Skin of body (tissue), 2 donors: ENCODE measurements around the gene COL18A1. TPM values are rescaled to one million over a fixed set of nuclear protein-coding genes. Genes with fewer than 3 reads are reported as not detected.

Source experiments
- DNase-seq: peaks from one replicate; lab custom pipeline; 2025; lab: John Stamatoyannopoulos, UW
- total RNA-seq: library from RNA; depleted of rRNA; stranded (reverse); fragments of >200 nt; gene quantifications from one replicate; pipeline ENCODE4 v1.2.3, GENCODE V29; 2014

The COL18A1 gene
- total RNA-seq, 1 donor from 2014 or later: 60.9 TPM

DNA sequence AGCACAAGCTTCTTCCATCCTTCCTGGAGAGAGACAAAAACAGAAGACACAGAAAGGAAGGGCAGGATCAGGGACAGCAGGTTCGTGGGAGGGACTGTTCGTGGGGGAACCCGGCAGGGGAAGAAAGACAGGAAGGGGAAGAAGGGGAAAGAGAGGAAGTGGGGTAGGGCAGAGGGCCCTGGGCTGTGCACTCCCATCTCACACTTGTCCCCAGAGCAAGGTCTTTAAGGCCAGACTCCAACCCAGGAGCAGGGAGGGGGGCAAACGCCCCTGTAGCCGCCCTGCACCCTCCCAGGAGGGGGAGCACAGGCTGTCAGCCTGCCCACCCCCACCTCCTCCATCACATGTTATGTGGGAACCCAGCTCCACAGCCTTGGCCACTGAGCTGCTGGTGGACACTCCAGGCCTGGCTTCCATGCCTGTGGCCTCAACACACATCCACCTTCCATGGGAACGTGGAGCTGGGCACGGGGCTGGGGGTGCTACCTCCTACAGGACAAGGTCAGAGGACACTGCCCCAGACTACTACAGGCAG is 127.9 kb downstream of the COL18A1 start:
- no peak for DNase-seq

DNA sequence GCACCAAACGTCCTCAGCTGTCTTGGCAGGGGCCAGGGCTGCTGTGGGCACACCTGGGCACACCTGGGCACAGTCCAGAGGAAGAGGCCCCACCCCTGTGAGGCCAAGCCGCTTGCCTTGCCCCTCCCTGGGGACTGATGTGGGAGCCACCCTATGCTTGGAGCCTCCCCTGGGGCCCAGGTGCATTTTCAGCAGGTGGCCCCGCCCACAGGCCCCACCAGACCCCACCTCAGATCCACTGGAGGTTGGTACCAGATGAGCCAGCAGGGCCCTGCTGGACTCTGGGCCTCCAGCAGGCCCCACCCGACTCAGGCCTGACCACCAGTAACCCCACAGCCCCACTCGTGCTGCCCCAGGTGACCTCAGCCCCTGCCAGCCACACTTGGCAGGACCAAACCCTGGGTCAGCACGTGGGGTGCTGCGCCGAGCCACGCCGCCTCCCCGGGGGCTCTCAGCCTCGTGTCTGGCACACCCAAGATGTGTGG is 128.4 kb downstream of the COL18A1 start:
- no peak for DNase-seq

DNA sequence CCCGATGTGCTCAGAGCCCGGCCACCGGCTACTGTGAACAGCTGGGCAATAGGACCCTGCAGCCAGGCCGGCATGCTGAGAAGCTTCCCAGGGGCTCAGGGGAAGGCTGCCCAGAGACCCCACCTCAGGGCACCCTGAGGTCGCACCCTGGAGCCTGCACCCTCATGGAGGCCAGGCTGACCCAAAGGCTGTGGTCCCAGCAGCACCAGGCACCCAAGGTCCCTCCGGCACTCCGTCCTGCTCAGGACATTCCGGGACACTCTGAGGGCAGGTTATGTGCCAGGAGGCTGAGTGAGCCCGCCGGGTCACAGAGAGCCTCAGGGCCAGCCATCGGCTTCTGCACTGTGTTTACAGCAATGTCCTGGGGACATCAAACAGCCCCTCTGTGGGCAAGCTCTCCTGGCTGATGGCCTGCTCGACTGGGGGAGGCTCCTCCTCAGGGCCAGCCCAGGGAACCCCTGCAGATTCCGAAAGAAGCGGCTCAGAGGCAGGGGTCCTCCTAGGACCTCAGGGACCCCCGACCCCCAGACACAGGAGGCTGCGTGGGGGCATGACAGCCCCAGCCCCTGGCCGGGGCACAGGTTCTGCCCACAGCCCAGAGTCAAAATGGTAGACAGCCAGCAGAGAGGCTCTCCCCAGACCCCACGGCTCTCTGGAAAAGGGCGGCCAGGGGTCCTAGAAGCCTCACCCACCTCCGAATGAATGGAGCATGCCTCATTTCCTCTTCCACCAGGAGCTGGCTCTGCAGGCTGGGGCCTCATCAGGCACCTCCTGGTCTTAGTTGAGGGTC is 129.1 kb downstream of the COL18A1 start:
- no peak for DNase-seq

DNA sequence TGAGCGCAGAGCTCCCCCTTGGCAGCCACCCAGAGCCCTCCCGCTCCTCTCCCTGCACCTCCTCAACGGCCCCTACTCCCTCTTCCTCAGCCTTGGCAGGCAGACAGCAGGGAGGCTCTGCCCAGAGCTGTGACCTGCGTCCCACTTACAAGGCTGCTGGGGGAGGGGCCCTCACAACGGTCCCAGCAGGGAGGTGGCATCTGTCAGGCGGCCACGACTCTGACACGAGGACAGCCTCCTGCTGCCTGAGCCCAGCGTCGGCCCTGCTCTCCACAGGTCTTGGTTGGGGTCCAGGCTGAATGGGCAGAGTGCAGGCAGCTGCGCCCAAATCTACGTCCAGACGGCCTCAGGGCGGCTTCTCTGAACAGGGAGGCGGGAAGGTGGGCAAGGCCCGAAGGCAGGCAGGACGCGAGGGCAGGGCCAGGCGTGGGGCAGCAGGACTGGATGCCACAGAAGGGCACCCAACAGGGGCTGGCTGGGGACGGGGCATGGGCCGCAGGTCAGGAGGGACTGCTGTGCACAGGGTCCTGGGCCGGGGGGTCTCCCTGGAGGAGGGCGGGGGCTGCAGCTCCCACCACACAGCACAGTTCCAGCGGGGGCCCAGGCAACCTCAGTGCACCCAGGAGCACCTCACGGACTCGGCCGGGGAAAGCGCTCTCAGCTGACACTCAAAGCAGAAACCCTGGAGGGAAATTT is 129.8 kb downstream of the COL18A1 start:
- DNase-seq: peak; percentile 23

DNA sequence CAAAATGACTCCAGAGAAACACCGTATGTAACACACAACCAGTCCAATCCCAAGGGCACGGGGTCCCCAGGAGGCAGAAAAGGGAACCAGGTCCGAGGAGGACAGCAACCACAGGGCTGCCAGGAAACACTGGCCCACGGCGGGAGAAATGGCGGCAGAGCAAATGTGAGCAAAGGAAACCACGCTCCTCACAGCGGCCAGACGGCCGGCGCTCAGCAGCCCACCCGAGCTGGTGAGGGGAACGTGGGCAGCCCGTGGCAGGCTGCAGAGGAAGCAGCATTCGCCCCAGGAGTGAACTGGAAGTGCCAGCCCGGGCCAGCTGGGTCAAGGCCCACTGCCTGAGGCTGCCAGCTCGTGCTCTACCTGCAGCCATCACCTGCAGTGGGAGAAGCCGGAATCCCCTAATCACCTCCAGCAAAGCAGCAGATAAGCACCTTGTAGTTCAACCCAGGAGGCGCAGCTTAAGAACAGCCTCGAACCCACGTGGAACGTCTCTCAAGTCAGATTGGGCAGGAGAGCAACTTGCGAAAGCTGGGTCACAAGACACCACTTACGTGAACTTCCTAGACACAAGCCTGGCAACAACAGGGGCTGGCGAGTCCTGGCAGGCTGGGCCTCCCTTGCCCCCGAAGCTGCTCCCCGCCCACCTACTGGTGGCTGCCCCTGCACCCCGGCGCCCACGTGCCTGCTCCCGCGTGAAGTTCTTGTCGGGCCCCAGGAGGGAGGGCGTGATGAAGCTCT is 130.5 kb downstream of the COL18A1 start:
- DNase-seq: no peak

DNA sequence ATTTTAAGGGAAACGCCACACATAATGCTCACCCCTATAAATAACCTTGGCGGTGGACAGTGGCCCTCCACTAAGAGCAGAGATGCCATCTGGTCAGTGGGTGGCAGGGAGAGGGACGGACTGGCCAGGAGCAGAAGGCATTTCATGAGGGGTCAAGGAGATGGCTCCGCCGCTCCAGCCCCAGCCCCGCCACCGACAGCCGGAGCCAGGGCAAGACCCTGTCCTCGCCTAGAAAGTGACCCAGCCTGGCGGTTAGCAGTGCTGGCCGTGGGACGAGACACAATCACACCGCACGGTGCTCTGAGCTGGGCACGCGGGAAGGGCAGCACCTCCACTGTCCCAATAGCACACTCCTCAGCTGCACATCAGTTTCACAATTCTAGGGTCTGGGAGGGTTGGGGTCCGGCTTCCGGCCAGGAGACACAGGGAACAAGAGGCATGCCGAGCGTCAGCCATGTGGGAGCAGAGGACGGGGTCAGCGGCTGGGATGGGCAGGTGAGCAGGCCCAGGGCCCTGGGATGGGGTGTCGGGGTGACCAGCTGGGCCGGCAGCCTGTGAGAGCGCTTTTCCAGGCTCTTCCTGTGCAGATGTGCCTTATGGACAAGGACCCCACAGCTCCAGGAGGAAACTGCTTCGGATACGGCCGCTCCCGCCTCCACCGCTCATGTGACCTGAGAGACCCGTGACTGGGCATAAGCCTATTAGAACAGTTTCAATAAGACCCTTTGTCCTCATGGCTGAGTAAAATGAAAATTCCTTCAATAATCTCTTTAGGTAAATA is 131.5 kb downstream of the COL18A1 start:
- DNase-seq: no peak

DNA sequence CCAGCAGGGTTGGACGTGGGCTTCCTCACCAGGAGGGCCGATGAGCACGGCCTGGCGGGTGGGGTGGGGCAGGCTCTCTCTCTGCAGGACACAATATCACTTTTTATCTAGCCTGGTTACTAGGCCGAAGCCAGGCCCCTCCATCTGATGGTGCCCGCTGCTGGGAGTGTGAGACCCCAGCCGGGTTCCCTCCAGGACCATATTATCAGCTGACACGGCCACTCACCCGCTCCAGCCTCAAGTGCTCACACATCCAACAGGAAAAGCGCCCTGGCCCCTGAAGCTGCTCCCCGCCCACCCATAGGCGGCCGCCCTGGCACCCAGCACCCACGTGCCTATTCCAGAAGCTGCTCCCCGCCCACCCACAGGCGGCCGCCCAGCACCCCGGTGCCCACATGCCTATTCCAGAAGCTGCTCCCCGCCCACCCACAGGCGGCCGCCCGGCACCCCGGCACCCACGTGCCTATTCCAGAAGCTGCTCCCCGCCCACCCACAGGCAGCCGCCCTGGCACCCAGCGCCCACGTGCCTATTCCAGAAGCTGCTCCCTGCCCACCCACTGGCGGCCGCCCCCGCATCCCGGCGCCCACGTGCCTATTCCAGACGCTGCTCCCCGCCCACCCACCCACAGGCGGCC is 132.3 kb downstream of the COL18A1 start:
- DNase-seq: no peak

DNA sequence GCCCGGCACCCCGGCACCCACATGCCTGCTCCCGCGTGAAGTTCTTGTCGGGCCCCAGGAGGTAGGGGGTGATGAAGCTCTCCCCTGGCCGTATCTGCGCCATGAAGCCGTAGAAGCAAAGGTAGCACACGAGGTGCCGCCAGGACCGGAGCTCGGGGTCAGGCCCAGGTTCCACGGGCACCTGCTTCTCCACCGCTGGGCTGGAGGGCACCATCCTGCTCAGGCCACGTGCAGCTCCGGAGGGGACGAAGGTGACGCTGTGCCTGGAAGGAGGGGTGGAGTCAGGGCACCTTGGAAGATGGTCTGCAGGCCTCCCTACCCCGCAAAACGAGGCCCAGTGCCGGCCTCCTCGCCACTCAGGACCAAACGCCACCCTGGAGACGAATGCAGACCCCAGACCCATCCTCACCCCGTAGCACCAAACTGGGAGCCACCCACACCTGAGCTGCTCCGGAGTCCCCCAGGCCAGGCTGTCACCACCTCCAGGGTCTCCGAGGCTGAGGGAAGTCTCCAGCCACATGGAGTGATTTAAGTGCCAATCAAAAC is 132.9 kb downstream of the COL18A1 start:
- DNase-seq: no peak

DNA sequence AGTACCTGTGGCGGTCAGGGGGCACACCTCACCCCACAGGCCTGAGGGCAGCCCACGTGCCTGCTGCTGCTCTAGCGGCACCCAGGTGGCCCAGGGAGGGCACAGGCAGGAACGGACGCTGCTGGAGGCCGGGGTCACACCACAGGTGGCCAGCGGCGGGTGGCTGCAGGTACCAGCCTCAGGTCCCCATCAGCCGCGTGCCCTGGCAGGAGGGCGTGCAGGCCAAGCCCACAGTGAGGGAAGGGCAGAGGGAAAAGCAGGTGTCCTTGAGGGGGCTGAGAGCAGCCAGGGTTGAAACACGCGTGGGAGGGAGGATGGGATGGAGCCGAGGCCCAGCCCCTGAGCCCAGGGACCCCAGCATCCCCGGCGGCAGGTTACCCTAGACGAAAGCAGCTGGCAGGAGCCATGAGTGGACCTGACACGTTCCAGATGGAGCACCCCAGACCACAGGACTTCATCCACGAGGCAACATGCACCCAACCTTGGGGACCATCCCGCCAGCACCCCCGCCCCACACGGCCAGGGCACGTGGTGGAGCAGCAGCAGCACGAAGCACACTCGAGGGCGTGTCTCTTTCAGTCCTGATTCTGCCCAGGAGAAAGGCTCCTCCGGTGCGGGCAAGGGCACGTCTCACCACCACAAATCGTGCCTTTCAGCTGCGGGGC is 133.5 kb downstream of the COL18A1 start:
- no peak for DNase-seq

DNA sequence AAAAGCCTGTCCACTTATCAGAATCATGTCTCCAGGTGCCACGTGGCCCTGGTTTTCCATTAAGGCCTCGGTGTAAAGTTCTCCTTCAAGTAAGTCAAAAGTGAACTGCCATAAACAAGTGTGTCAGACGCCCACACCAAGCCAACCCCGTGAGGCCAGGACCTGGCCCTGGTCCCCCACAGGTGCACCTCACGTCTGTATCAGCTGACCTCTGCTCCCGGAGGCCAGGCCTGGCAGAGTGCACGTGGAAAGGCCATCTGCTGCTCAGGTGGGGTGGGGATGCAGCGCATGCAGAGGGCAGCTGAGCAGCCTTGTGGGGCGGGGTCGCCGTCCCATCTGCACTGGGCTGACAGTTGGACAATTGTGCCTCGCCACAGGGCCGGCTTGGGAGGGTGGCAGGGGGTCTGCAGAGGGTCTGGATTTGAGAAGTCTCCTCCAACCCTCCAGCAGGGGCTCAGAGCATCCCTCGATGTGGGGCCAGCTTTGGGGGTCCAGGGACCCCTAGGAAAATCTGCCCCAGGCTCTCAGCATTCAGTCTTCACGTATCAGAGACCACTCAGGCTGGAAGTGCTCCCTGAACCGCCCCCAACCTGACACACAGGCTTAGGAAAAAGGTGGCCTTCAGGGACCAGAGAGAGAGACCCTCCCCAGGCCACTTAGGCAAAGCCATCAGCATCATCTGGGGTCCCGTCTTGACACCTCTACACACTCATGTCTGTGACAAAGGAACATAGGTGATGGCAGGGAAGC is 134.3 kb downstream of the COL18A1 start:
- DNase-seq: no peak

DNA sequence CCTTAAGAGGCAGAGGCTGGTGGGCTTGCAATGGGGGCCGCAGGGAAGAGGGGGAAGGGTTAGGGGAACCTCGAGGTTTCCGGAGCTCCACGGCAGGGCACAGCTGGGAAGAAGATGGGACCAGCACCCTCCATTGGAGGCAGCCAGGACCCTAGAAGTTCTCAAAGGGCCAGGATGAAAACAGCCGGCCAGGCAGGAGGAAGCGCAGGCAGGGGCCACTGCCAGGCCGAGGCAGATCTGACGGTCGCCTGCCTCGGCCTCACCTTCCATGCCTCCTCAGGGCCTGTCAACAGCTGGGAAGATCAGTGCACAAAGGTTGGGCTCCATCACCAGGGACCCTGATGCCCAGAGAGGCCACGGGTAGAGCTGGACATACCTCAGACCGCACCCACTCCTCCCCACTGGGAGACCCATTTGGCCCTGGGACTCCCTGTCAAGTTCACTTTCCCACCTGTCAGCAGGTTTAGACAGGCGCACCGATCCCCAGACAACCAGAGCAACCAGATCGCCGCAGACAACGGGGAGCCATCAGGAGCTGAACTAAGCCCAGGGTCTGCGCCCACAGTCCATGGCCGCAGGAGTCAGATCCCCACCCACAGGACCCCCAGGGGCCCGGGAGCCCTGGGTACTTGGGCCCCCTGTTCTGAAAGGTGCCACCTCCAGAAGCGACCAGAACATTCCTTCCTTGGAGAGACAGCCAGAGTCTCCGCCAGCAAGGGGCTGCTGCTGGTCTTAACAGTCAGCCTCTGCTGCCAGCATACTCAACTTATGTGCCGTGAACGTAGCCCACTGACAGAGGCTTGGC is 135.0 kb downstream of the COL18A1 start:
- no peak for DNase-seq

DNA sequence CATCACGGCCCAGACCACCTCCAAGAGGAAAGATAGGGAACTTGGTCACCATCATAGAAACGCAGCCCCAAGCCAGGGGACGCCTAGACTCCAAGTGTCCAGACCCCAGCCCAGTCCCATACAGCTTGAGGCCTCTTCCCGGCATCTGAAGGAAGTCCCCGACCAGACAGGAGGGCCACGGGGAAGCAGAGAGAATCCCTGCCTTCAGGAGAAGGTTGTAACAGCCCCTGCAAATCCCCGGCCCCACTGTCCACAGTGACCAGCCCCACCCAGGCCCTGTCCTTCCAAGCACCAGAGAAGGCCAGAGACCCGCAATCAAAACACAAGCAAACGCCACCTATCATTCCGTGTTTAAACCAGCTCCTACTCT is 135.6 kb downstream of the COL18A1 start:
- no peak for DNase-seq

DNA sequence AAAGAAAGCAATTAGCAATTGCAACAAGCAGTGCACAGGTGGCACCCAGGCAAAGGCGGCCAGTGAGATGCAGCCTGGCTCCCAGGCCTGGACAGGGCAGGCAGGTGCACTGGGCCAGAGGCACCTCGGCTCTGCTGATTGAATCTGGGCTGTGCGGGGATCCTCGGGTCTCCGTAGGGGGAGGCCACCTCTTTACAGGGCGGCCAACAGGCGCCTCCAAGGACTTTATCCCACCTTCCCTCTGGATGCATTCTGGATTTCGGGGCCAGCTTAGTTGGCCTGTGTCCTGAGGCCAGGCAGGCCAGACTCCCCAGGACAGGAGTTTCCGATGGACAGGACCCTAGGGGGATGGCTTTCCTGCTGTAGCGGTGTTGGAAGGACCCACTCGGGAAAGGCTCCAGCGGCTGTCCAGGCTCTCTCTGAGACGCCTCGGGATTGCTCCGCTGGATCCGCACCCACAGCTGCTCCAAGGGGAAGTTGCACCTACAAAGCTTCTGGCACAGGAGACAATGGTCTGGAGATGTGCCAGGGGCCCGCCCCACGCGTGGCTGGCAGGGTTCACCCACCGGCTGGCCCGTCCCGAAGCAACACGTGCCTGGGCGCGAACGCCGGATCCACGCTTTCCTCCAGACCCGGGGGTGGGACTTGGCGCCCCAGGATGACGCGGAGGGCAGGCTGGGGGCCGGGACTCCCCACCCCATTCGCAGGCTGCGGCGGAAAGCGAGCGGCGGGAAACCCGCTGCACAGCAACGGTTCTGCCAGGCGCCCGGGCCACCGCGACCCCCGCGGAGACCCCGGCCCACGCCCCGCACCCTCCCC is 136.5 kb downstream of the COL18A1 start:
- DNase-seq: no peak

DNA sequence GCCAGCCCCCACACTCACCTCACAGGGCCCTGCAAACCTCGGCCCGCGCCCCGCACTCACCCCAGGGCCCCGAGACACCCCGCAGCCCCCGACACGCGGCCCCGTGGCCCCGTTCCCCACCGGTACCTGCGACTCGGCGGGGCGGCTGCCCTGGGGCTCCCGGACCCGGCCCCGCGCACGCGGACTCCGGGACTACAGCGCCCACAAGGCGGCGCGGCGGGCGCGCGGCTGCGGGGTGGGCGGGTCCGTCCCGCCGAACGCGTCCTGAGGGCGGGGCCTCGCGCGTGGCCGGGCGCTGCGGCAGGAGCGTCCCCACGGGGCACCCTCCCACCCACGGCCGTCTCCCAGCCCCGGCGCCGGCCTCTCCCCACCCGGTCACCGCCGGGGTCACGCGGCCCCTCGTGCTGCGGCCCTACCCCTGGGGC is 137.3 kb downstream of the COL18A1 start, which contains the start of gene SLC19A1:
SLC19A1 (minus strand) TSS at position 199 of the 425 bp plus-strand sequence. CDS start 4,481 bp downstream, outside the sequence.
- no peak for DNase-seq

DNA sequence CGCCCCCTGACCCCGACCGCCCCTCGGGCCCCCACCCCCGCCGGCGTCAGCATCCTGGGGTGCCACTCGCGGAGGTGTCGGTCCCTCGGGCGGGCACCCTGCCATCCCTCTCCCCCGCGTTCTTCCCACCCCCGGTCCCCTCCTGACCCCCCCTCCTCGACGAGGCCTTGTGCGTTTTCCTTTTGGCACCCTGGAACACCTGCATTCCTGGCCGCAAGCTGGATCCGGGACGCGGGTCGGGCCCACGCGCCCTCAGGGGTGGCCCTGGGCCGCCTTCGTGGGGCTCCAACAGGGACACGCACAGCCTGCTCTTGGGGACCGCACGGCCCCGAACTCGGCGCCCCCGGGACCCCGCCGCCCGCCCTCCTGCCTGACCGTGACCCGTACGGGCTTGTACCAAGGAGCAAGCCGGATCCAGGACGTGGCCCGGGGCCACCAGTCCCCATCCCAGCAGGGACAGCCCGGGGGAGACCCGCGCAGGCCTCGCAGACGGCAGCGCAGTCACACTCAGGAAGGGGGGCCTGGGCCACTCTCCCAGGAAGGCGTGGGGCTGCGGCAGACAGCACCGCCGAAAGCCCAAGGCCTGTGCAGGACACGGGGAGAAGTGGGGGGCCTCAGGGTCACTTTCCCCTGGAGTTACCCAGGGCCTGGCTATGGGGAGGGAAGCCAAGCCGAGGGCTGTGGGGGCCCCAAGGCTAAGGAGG is 137.9 kb downstream of the COL18A1 start:
- DNase-seq: no peak

DNA sequence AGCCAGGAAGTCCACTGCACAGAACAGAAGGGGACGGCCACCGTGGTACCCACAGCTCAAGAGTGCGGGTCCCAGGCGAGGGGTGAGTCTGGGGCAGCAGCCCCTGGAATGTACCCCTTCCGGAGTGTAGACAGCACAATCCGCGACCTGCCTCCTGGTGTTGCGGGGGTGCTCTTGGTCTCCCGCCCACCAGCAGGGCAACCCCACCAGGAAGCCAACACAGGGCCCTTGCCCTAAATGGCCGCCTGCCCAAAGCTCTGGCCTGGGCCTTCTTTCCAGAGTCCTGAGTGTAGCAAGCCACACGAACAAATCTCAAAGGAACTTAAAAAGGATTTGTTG is 138.4 kb downstream of the COL18A1 start:
- DNase-seq: no peak
